Keratinocyte (primary cell): ENCODE measurements around the gene TBC1D5.

Experiments
- CTCF ChIP-seq, 3 experiments: IDR thresholded peaks in 1 of 3; conservative IDR thresholded peaks in 1 of 3; optimal IDR thresholded peaks in 1 of 3; 2 replicates in 2 of 3; 3 replicates in 1 of 3; pipeline versions ENCODE3 to v1.5.1; 2011; ENCODE audit warnings: low read length in 3 of 3, mild to moderate bottlenecking in 3 of 3, moderate library complexity in 2 of 3, control low read depth in 1 of 3, inconsistent platforms in 1 of 3; ENCODE audit not compliant: insufficient read depth in 2 of 3; ENCODE audit errors: extremely low read depth in 1 of 3
- EZH2 ChIP-seq: IDR thresholded peaks from one replicate; pipeline ENCODE4 v1.6.1; 2012; ENCODE audit warnings: inconsistent platforms, mild to moderate bottlenecking, low read length, moderate library complexity

- TF ChIP-seq CTCF (optimal IDR thresholded peaks at IDR 0.05 in 1 of 3, IDR thresholded peaks at IDR 0.05 in 1 of 3, conservative IDR thresholded peaks at IDR 0.05 in 1 of 3; ENCODE audit: extremely low read depth in 1 of 3, insufficient read depth in 2 of 3, low read length in 3 of 3) (no peak), EZH2 (no peak)
Measured at GRCh38 chr3:17742880-17743657, 638 bp upstream of the TBC1D5 start.
